HG03571 (cell line): ENCODE data around the gene STOX2.

Experiments
- ATAC-seq: cut with Tn5 transposase; IDR thresholded peaks from one replicate; pipeline ENCODE4 v1.9.1; 2021; ENCODE audit not compliant: unreplicated experiment

STOX2 gene

DNA sequence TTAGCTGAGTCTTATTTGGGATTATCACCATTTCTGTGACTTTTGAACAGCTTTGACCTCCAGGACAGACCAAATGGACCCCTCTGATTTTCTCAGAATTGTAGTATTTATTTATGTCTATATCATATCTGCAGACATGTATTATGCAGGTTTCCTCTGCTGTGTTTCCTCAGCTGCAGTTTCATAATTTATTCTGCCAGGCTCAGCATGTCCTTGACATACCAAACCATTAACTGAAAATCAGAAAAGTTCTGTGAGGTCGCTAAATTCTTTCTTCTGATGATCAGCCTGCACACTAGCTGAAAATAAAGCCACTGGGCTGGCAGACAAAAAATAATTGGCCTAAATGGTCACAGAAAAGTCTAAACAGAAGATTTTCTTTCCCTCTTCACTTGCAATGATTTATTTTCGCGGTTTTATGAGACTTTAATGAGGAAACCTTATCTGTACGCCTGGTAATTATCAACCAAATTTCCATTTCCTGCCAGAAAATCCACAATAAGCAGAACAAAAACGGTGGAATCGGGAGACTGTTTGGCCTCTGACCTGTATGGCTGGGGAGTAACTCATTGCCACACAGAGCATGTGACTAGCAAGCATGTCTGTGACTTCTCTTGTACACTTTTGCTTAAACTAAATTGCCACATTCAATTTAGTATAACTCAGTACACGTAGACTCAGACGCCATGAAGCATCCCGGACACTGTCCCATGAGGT lies 161.6 kb downstream of the STOX2 start:
- no peak for ATAC-seq

GRCh38 chr4:184067931-184068554 lies 162.9 kb downstream of the STOX2 start:
- ATAC-seq = no peak
